ENCODE data around the gene BTBD10. TPM values are rescaled to one million over a fixed set of nuclear protein-coding genes. Genes with fewer than 3 reads are reported as not detected.

Gene BTBD10
- total and polyA plus RNA-seq, 2 of the 13 experiments (the other 11 are each of a cell fraction or from before 2014, with no cell fraction given) = 9.8 to 26.6 TPM

DNA sequence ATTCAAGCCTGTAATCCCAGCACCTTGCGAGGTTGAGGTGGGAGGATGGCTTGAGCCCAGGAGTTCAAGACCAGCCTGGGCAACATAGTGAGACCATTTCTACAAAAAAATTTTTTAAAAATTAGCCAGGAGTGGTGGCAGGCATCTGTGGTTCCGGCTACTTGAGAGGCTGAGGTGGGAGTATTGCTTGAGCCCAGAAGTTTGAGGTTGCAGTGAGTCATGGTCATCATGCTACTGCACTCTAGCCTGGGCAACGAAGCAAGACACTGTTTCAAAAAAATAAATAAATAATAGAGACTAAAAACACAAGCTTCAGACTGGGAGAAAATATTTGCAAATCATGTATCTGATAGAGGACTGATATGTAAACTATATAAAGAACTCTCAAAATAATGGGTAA, 33.2 kb downstream of the BTBD10 start (continued):
- TF ChIP-seq, protein P1, sequence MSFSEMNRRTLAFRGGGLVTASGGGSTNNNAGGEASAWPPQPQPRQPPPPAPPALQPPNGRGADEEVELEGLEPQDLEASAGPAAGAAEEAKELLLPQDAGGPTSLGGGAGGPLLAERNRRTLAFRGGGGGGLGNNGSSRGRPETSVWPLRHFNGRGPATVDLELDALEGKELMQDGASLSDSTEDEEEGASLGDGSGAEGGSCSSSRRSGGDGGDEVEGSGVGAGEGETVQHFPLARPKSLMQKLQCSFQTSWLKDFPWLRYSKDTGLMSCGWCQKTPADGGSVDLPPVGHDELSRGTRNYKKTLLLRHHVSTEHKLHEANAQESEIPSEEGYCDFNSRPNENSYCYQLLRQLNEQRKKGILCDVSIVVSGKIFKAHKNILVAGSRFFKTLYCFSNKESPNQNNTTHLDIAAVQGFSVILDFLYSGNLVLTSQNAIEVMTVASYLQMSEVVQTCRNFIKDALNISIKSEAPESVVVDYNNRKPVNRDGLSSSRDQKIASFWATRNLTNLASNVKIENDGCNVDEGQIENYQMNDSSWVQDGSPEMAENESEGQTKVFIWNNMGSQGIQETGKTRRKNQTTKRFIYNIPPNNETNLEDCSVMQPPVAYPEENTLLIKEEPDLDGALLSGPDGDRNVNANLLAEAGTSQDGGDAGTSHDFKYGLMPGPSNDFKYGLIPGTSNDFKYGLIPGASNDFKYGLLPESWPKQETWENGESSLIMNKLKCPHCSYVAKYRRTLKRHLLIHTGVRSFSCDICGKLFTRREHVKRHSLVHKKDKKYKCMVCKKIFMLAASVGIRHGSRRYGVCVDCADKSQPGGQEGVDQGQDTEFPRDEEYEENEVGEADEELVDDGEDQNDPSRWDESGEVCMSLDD (CRISPR knock-in tag; IDR thresholded peaks at IDR 0.05; ENCODE audit: borderline replicate concordance) = no peak
- TF ChIP-seq, protein P2, sequence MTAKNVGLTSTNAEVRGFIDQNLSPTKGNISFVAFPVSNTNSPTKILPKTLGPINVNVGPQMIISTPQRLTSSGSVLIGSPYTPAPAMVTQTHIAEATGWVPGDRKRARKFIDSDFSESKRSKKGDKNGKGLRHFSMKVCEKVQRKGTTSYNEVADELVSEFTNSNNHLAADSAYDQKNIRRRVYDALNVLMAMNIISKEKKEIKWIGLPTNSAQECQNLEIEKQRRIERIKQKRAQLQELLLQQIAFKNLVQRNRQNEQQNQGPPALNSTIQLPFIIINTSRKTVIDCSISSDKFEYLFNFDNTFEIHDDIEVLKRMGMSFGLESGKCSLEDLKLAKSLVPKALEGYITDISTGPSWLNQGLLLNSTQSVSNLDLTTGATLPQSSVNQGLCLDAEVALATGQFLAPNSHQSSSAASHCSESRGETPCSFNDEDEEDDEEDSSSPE (CRISPR knock-in tag; IDR thresholded peaks at IDR 0.05) = no peak

DNA sequence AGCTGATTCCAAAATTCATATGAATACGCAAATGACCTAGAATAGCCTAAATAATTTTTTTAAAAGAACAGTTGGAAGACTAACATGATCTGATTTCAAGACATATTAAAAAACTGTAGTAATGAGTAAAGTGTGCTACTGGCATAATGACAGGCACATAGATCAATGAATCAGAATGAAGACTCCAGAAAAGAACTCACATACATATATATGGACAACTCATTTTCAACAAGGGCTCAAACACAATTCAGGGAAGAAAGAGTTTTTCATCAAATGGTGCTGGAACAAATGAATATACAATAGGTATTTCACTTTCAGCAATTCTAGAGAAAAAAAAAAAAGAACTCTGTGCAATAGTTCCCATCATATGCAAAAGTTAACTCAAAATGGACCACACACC, 33.7 kb downstream of the BTBD10 start:
- peaks cover 9% of the 10 kb centered on the region; the same call in 1 of the 2 replicates for H3K4me1 ChIP-seq (ENCODE audit: insufficient read depth, low read length)
- FAIRE-seq (no peak), ATAC-seq (no peak), DNase-seq (ENCODE audit: low spot score) (no peak)
- H3K27ac ChIP-seq (ENCODE audit: extremely low read length, insufficient read depth, low read length) = no peak overlapping the region
- no peak overlapping the region for H3K9ac ChIP-seq (ENCODE audit: insufficient read depth, low read depth, low read length)
- no peak for TF ChIP-seq FOXK1 (CRISPR knock-in tag; IDR thresholded peaks at IDR 0.05; ENCODE audit: borderline replicate concordance, low read depth)
- H3K36me3 ChIP-seq (replicated peaks in 1 of 2; ENCODE audit: control insufficient read depth in 1 of 2, insufficient read depth in 2 of 2, low read length in 2 of 2) = no peaks in the 10 kb centered on the region
- 100% methylated on average over 1 of the region's 1 CpG for WGBS (ENCODE audit: low lambda C conversion rate)
- ChIA-PET CTCF (ENCODE audit: low intra/inter-chr PET ratio, low total read pairs) (no interaction called here), POLR2A (no interaction called here)
- in situ Hi-C loops (cut with HindIII; ENCODE audit: extremely low pct_ligation_motif_present, low pct_unique_long_range_greater_than_20kb) (no loop called here), intact Hi-C loops (cut with micrococcal nuclease; ENCODE audit: unreplicated experiment) (no loop called here)
- no peak overlapping the region for H2AFZ ChIP-seq (ENCODE audit: low read length)
- peaks cover 32% of the 10 kb centered on the region for H3K9me3 ChIP-seq (ENCODE audit: low read length)
- no TSS peak for BruUV-seq (replicated peaks)
- peaks cover 3% of the 10 kb centered on the region for H3K79me2 ChIP-seq (ENCODE audit: insufficient read depth, low read length)
- no peak overlapping the region for H3K4me2 ChIP-seq (ENCODE audit: low read depth, low read length)
- H4K20me1 ChIP-seq (ENCODE audit: insufficient read depth, low read length) = no peaks in the 10 kb centered on the region
- no peak overlapping the region for H3K4me3 ChIP-seq (replicated peaks in 1 of 3; ENCODE audit: insufficient read depth in 1 of 3, low read depth in 2 of 3, low read length in 3 of 3)
- no peaks in the 10 kb centered on the region for H3K27me3 ChIP-seq (ENCODE audit: control insufficient read depth in 1 of 2, insufficient read depth in 2 of 2, low read length in 2 of 2)

All from HepG2 (cell line).